Brain microvascular endothelial cell (primary cell): ENCODE data around the gene CUL9.
A peak's percentile ranks its signal among the peaks of the same experiment; 100 is the strongest.

ENCODE experiments used
- DNase-seq: peaks from one replicate; pipeline ENCODE4 v3.0.0-alpha.2; 2020
- H3K27ac ChIP-seq: fragments of 250-450 bp; sonication (Bioruptor Pico); 2 replicates; pipeline ENCODE4 v1.5.1; 2020; ENCODE audit warnings: mild to moderate bottlenecking, moderate library complexity
- H3K27me3 ChIP-seq: fragments of 250-450 bp; sonication (Bioruptor Pico); replicated peaks from 2 replicates; pipeline ENCODE4 v1.5.1; 2020; ENCODE audit warnings: mild to moderate bottlenecking
- H3K36me3 ChIP-seq: fragments of 250-450 bp; sonication (Bioruptor Pico); replicated peaks from 2 replicates; pipeline ENCODE4 v1.5.1; 2020; ENCODE audit warnings: mild to moderate bottlenecking
- H3K4me3 ChIP-seq: 2 replicates; pipeline ENCODE4 v1.5.1; 2011; ENCODE audit warnings: low read depth, mild to moderate bottlenecking, control low read depth, low read length, moderate library complexity
- in situ Hi-C: cut with HindIII; loops from 2 replicates; pipeline ENCODE4 v1.10.0; 2017; ENCODE audit warnings: low sequenced_read_pairs, low pct_ligation_motif_present
- TF ChIP-seq, protein P1 (sequence below): IDR thresholded peaks from 2 replicates; pipeline ENCODE4 v1.5.1; 2011; ENCODE audit warnings: low read depth, mild to moderate bottlenecking, moderate library complexity, low read length, control low read depth, inconsistent platforms; ENCODE audit errors: missing control alignments

Gene CUL9

DNA sequence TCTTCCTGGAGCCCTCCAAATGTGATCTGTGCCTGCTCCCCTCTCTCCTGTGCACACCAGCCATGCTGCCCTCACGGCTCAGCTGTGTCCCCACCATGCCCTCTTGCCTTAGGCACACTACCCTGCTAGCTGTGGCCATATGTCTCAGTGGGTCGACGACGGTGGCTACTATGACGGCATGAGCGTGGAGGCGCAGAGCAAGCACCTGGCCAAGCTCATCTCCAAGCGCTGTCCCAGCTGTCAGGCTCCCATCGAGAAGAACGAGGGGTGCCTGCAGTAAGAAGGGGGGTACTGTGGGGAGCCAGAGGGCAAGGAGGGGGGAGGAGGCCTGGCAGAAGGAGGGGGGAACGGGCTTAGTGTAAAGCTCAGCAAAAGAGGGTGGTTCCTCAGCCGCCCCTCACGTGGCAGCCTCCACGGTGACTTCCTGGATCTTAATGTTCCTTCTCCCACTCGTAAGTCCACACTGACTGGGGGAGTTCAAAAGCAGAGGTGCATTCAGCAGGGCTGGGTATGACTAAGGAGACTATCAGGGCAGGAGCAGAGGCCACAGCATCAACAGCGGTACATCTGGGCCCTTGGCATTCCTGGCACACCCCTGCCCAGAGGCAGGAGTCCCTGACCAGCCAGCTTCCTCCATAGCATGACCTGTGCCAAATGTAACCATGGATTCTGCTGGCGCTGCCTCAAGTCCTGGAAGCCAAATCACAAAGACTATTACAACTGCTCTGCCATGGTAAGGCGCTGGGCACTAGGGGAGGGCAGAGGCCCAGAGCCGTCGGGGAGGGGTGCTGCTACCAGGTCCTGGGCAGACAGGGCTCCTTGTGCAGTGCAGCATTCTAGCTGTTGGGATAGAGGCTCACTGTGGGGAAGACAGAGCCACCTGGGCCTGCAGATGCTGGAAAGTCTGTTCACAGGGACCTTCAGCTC is 39.3 kb downstream of the CUL9 start:
- no peak overlapping the region for H3K27ac ChIP-seq
- in situ Hi-C loops: no loop called here
- H3K4me3 ChIP-seq: no peak overlapping the region
- TF ChIP-seq, protein P1, sequence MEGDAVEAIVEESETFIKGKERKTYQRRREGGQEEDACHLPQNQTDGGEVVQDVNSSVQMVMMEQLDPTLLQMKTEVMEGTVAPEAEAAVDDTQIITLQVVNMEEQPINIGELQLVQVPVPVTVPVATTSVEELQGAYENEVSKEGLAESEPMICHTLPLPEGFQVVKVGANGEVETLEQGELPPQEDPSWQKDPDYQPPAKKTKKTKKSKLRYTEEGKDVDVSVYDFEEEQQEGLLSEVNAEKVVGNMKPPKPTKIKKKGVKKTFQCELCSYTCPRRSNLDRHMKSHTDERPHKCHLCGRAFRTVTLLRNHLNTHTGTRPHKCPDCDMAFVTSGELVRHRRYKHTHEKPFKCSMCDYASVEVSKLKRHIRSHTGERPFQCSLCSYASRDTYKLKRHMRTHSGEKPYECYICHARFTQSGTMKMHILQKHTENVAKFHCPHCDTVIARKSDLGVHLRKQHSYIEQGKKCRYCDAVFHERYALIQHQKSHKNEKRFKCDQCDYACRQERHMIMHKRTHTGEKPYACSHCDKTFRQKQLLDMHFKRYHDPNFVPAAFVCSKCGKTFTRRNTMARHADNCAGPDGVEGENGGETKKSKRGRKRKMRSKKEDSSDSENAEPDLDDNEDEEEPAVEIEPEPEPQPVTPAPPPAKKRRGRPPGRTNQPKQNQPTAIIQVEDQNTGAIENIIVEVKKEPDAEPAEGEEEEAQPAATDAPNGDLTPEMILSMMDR: no peak
- peaks cover 3% of the 10 kb centered on the region for H3K36me3 ChIP-seq
- no peaks in the 10 kb centered on the region for H3K27me3 ChIP-seq
- no peak for DNase-seq

DNA sequence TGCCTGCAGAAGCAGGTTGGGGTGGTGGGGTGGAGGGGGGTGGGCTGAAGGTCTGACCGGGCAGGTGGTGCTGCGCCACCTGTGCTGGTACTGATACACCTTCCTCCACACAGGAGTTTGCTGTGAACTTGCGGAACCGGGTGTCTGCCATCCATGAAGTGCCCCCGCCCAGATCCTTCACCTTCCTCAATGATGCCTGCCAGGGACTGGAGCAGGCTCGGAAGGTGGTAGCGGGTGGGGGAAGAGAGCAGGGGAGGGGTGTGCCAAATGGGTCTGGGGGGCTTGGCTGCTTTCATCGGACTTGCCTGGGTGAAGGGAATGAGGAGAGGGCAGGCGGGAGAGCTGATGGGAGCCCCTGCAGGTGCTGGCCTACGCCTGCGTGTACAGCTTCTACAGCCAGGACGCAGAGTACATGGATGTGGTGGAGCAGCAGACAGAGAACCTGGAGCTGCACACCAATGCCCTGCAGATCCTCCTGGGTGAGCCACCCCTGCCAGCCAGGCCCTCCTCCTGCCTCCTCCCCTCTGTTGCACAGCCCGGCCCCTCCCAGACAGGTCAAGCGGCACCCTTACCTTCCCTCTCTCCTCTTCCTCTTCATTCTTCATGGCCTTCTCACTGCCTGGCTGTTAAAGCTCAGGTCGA is 40.5 kb downstream of the CUL9 start:
- H3K27me3 ChIP-seq: no peaks in the 10 kb centered on the region
- in situ Hi-C loops: no loop called here
- no peak overlapping the region for H3K4me3 ChIP-seq
- TF ChIP-seq, protein P1: no peak
- H3K36me3 ChIP-seq: peaks cover 3% of the 10 kb centered on the region
- DNase-seq: no peak
- H3K27ac ChIP-seq: no peak overlapping the region

DNA sequence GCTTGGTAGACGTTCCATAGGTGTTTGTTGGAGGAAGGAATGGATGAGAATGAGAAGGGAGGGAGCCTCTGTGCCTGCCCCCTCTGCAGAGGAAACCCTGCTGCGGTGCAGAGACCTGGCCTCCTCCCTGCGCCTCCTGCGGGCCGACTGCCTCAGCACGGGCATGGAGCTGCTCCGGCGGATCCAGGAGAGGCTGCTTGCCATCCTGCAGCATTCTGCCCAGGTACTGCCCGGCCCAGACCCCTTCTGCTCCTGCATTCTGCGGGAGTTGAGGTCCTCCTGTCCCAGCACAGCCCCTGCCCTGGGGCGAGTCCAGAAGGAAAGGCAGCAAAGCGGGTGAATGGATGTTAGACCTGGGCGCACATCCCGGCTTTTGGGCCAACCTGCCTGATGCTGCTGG is 41.2 kb downstream of the CUL9 start:
- no peaks in the 10 kb centered on the region for H3K27me3 ChIP-seq
- DNase-seq: no peak
- TF ChIP-seq, protein P1: no peak
- in situ Hi-C loops: no loop called here
- H3K27ac ChIP-seq: no peak overlapping the region
- no peak overlapping the region for H3K4me3 ChIP-seq
- peaks cover 3% of the 10 kb centered on the region for H3K36me3 ChIP-seq

DNA sequence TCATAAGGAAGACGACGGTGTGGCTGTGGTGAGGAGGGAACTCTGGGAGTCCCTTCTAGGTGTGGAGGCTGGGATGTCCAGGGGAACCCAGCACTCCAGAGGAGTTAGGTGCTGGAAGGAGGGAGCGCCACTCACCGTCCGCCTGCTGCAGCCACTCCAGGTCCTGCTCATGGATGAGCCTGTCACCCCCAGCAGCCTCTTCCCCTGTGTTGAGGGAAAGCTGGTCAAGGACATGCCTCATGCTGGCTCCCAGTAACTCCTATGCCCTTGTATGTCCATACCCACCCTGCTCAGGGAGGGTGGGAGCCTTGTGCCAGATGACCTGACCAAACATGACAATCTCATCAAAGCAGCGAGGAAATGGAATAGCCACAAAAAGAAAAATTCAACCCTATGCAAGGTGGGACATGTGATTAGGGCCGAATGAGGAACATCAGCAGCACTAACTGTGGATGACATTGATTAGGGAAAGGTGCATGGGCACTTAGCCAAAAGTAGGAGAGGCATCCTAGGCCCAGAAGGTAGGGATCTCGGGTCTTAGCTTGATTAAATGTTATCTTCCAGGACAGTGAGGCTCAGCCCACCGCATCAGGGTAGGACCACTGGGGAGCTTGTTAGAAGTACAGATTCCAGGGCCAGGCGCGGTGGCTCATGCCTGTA is 44.3 kb downstream of the CUL9 start:
- no peak overlapping the region for H3K27ac ChIP-seq
- TF ChIP-seq, protein P1: no peak
- DNase-seq: no peak

DNA sequence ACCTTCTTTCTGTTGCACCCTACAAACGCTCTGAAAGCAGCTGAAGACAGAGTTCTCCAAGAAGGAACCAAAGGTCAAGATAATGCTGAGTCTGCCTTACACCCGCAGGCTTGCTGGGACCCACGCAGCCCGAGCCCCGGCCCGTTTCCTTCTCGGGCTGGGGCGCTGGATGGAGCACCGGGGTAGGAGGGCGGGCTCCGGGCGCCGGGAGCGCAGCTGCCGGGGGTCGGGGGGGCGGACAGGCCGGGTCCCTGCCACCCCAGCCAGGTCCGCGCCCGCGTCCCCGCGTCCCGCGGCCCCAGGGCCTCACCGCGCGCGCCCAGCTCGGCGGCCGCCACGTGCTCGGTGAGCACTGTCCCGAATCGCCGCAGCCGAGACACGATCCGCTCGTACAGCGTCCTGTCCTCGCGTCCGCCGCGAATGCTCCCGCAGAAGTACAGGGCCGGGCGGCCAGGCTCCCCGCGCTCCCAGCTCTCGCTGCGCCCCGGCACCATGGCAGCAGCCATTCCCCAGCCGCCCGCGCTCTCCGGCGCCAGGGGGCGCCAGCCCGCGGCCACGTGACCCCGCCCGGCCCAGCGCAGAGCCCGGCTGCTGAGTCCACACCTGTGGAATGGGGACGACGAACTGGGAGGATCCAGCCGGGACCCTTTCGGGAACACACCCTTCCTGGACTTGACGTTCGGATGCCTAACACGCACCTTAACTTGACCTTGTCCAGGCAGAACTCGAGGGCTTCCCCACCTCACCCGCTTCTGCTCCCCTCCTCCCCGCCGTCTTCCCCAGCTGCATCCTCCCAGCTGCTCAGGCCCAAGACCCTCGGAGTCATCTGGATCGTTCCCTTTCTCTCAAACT is 47.2 kb downstream of the CUL9 start, which contains the start of gene DNPH1:
Gene DNPH1, minus strand, starts transcription at position 531 of the 852 bp plus-strand sequence. Its CDS starts 25 bp downstream, at position 506.
- peak; percentile 32 for DNase-seq
- H3K27me3 ChIP-seq: peaks cover 2% of the 10 kb centered on the region
- peak within 1 kb of the TSS; percentile 1 for H3K27ac ChIP-seq
- H3K36me3 ChIP-seq: no peaks in the 10 kb centered on the region
- in situ Hi-C loops: no loop called here
- H3K4me3 ChIP-seq: peak within 1 kb of the TSS; percentile 59
- TF ChIP-seq, protein P1: peak; percentile 48

More for the DNA sequence above, 44.3 kb downstream of the CUL9 start:
- no peak overlapping the region for H3K4me3 ChIP-seq
- H3K27me3 ChIP-seq: no peaks in the 10 kb centered on the region
- in situ Hi-C loops: no loop called here
- H3K36me3 ChIP-seq: peaks cover 3% of the 10 kb centered on the region
